ENCODE data around the gene TRAK2.
"Not testable (repeated sequence)": the region's sequence is repeated elsewhere in the genome, so short reads cannot be mapped to it uniquely, and the experiment has no call there.

TRAK2 gene

GRCh38 chr2:201430839-201431238 lies 20.4 kb downstream of the TRAK2 start:
- TF ChIP-seq, protein P1, sequence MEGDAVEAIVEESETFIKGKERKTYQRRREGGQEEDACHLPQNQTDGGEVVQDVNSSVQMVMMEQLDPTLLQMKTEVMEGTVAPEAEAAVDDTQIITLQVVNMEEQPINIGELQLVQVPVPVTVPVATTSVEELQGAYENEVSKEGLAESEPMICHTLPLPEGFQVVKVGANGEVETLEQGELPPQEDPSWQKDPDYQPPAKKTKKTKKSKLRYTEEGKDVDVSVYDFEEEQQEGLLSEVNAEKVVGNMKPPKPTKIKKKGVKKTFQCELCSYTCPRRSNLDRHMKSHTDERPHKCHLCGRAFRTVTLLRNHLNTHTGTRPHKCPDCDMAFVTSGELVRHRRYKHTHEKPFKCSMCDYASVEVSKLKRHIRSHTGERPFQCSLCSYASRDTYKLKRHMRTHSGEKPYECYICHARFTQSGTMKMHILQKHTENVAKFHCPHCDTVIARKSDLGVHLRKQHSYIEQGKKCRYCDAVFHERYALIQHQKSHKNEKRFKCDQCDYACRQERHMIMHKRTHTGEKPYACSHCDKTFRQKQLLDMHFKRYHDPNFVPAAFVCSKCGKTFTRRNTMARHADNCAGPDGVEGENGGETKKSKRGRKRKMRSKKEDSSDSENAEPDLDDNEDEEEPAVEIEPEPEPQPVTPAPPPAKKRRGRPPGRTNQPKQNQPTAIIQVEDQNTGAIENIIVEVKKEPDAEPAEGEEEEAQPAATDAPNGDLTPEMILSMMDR (IDR thresholded peaks at IDR 0.05; ENCODE audit: low read length, missing control alignments) = no peak
- H3K4me3 ChIP-seq (replicated peaks; ENCODE audit: low read depth, low read length) = no peak overlapping the region
- no peak for DNase-seq (ENCODE audit: low read depth)

DNA sequence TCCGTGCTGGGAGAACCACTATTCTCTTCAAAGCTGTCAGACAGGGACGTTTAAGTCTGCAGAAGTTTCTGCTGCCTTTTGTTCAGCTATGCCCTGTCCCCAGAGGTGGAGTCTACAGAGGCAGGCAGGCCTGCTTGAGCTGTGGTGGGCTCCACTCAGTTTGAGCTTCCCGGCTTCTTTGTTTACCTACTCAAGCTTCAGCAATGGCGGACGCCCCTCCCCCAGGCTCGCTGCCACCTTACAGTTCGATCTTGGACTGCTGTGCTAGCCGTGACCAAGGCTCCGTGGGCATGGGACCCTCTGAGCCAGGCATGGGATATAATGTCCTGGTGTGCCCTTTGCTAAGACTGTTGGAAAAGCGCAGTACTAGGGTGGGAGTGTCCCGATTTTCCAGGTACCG lies 20.9 kb downstream of the TRAK2 start:
- not testable (repeated sequence) for DNase-seq (ENCODE audit: low read depth); H3K4me3 ChIP-seq (replicated peaks; ENCODE audit: low read depth, low read length)

- DNase-seq (ENCODE audit: low read depth); H3K4me3 ChIP-seq (replicated peaks; ENCODE audit: low read depth, low read length): not testable (repeated sequence)
These were observed 21.4 kb downstream of the TRAK2 start for GRCh38 chr2:201429835-201430234.

GRCh38 chr2:201428366-201428765 lies 22.9 kb downstream of the TRAK2 start:
- not testable (repeated sequence) for H3K4me3 ChIP-seq (replicated peaks; ENCODE audit: low read depth, low read length); DNase-seq (ENCODE audit: low read depth)

DNA sequence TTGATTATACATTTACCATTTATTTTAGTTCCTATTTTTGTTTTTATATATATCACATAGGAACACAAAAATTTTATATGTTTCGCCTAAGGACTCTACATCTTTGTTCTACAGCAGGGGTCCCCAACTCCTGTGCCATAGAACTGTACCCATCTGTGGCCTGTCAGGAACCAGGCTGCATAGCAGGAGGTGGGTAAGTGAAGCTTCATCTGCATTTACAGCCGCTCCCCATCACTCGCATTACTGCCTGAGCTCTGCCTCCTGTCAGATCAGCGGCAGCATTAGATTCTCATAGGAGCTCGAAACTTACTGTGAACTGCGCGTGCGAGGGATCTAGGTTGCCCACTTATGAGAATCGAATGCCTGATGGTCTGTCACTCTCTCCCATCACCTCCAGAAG lies 25.3 kb downstream of the TRAK2 start:
- no peak overlapping the region for H3K4me3 ChIP-seq (replicated peaks; ENCODE audit: low read depth, low read length)
- no peak for DNase-seq (ENCODE audit: low read depth)
- TF ChIP-seq, protein P1 (IDR thresholded peaks at IDR 0.05; ENCODE audit: low read length, missing control alignments) = no peak

- TF ChIP-seq, protein P1 (IDR thresholded peaks at IDR 0.05; ENCODE audit: low read length, missing control alignments) = no peak
- no peak overlapping the region for H3K4me3 ChIP-seq (replicated peaks; ENCODE audit: low read depth, low read length)
- peak; percentile 48 for DNase-seq (ENCODE audit: low read depth)
These were observed 30.7 kb downstream of the TRAK2 start for GRCh38 chr2:201420442-201421113.

DNA sequence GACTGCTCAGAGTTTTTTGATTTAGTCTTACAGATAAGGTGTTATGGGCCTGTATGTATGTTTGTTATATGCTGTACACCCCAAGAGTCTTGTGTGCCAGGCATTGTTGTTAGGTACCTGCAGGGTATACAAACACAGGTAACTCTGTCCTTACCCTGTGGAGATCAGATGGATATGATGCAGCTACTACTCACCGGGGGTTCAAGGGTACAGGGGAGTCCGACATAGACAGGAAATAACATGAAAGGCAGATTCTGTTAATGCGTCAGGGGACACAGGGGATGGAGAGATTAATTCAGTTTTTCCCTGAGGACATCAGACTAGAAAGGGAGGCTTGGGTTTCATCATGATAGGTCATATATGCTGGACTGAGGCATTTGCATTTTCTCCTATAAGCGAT lies 31.3 kb downstream of the TRAK2 start:
- DNase-seq (ENCODE audit: low read depth) = no peak
- TF ChIP-seq, protein P1 (IDR thresholded peaks at IDR 0.05; ENCODE audit: low read length, missing control alignments) = no peak
- H3K4me3 ChIP-seq (replicated peaks; ENCODE audit: low read depth, low read length) = no peak overlapping the region

DNA sequence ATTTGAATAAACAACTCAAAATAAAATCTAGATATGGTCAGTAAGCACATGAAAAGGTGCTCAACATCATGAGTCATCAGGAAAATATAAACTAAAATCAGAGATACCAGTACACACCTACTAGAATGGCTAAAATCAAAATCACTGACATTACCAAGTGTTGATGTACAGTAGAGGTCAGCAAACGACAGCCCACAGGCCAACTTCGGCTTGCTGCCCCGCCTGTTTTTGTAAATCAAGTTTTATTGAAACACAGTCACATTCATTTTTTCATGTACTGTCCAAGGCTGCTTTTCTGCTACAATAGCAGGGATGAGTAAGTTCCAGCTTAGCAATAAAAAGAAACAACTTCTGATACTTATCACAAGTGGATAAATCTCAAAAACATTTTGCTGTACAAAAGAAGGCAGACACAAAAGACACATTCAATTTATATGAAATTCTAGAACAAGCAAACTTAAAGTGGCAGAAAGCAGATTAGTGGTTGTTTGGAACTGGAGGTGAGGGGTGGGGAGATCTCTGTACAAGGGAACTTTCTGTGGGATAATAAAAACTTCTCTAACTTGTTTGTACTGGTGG lies 32.1 kb downstream of the TRAK2 start:
- H3K4me3 ChIP-seq (replicated peaks; ENCODE audit: low read depth, low read length) = no peak overlapping the region
- no peak for DNase-seq (ENCODE audit: low read depth)
- TF ChIP-seq, protein P1 (IDR thresholded peaks at IDR 0.05; ENCODE audit: low read length, missing control alignments) = no peak
